GM19099 (cell line): Measurements from ENCODE around the gene AMER2.

Experiments
- POLR2A ChIP-seq: IDR thresholded peaks from 3 replicates; pipeline ENCODE4 v1.6.1; 2011; ENCODE audit warnings: low read depth; ENCODE audit not compliant: insufficient read length; ENCODE audit errors: extremely low read depth

Gene AMER2

DNA sequence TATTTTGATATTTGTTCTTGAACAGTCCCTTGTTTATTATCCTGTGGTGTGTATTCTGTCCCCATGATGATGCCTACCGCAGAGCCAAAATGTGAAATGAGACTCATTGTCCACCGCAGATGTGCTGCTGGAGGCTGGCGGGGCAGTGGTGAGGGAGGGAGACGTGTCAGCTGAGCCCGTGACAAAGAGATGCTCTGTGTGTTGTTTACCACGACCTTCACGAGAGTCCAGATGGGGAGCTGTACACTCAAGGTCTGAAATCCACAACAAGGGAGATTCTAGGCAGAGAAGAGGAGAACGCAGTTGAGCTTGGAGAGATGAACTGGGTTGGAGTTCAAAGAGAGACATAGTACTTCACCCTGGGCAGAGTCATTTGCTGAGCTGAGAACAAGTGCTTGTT, 20.8 kb upstream of the AMER2 start:
- TF ChIP-seq POLR2A = no peak

DNA sequence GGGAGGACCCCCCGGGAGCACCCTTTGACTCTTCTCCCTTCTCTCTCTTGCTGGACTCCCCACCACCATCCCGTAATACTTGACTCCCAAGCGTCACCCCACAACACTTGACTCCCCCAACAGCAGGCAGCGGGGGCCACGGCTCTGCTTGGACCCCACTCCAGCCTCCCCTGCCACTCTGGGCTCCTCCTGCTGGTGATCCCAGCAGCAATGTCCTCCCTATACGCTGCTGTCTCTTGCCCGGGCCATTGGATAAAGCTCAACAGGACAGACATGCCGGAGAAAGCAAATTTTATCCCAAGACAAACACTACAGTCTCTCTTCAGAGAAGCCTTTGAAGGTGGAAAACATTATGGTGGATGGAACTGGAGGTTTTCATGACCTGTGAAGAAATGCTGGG, 20.4 kb upstream of the AMER2 start:
- TF ChIP-seq POLR2A = no peak

DNA sequence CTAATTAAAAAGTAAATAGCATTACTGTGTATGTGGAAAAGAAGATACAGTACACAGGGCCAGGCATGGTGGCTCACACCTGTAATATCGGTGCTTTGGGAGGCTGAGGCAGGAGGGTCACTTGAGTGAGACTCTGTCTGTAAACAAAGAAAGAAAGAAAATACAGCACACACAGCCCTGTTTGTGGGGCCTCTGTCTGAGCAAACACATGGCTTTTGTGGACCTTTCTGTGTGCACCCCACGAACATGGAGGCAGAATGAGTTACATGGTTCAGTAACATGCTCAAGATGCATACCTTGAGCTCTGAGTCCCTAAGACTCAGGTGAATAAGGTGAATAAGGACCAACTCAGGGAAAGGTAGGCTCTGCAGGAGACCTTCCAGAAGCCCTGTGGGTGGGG, 20.0 kb upstream of the AMER2 start:
- TF ChIP-seq POLR2A = no peak

DNA sequence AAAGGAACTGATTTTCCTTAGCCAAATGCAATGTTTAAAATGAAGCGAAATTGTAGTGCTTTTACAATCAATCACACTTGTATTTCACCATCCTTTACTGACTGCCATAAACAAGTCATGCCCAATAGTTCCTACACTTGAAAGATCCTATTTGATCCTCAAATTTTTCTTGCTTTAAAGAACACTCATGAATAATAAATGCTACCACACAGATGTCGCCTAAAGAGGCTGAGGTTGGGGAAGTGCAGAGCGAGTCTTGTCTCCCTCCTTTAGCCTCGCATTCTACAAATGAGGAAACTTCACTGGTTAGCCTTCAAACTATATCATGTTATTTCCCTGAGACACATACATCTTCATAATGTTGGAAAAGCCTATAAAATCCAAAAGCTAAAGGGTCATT, 18.7 kb upstream of the AMER2 start:
- TF ChIP-seq POLR2A = no peak

DNA sequence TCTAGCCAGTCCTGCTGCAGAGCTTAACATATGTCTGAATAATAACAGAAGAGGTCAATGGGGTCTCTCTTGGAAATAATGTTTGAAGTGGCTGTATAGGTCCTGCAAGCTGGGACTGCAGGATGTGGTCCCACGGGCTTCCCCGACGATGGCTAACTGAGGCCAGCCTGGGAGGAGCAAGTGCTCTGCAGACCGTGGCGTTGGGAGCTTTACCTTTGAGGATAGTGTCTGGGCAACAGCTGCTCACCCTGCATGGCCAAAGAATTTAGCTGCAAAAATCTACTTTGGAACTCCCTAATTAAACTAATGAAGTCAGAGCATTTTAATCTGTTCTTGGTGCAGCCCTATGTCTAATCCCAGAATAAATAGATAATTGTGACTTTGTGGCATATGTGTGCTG, 18.2 kb upstream of the AMER2 start:
- no peak for TF ChIP-seq POLR2A

DNA sequence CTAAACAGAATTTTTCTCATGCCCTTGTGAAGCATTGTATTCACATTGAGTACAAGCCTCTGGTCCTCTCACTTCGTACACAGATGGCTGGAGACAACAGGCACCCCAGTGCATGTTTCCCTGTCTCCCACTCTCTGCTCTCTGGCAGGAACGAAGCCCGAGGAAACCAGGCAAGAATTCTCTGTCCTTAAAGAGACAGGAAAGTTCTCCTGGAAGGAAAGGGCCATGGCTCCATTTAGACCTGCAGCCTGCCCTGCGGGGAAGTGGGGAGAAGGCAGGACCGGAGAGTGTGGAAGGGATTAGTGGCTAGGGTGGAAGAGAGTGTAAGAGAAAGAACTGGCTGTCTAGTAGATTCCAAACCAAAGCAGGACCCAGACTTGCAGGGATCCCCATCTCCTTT, 15.5 kb upstream of the AMER2 start:
- TF ChIP-seq POLR2A = no peak

DNA sequence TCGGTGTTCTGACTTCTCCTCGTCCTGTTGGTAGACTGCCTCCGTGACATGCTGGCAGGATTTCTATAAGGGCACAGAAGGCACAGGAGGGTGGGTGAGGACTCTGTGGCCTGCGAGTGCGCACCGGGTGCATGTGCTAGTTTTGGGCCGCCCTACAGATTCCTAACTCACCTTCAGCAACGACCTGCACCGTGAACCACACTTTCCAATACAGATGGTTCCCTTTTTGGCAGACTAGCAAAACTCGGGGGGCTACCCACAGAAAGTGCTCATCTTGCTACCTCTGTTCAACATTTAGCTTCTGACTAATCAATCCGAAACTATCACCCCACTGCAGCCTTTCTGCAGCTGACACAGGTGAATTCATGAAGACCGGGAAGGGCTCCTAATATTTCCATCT, 14.1 kb upstream of the AMER2 start:
- TF ChIP-seq POLR2A = no peak

DNA sequence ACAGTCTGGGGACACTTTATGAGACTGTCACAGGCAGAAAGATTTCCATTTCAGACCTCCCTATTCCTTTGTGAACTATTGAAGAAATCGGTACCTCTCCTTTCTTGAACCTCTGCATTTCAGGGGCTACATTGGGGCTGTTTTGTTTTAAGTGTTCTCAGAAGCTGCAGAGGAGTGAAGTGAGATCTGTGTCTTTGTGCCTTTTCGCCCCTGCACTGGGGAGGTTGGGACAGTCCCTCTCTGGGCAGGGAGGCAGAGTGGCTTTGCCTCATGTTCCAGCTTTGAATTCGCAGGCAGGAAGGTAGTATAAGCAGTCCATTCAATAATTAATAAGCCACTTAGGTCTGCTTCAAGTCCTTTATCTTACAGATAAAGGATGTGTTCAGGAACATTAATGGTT, 9.5 kb upstream of the AMER2 start:
- TF ChIP-seq POLR2A = no peak

DNA sequence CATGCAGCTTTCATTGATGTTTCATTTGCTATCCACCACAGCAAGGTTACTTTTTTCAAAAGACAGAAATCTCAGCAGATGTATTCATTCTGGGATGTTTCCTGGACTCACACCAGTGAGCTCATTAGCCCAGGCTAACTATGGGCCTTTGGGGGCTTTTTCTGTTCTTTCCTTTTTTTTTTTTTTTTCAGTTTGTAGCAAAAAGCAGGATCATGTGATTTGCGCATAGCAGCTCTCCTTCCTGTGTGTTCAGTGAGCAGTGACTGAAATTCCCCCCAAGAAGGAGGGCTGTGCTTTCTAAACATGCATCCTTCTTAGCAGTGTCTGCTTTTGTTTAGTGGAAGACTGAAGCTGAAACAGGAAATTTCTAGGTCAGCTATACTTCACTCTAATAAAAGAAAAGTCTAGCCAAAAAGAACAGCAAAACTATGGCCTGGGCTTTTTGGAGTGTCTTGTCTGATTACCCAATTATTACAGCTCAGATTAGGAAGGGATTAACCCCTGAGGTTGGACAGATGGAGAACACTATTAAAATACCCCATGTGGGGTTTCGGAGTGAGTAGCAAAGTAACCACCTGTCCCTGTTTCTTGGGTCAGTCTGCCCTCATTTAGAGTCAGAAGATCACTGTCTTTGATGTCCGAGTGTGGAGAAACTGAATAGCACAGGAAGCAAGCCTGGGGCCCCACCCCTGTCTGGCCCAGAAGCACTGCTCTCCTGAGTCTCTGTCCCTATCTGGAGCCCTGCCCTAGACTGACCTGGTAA, 8.9 kb upstream of the AMER2 start:
- TF ChIP-seq POLR2A = no peak

DNA sequence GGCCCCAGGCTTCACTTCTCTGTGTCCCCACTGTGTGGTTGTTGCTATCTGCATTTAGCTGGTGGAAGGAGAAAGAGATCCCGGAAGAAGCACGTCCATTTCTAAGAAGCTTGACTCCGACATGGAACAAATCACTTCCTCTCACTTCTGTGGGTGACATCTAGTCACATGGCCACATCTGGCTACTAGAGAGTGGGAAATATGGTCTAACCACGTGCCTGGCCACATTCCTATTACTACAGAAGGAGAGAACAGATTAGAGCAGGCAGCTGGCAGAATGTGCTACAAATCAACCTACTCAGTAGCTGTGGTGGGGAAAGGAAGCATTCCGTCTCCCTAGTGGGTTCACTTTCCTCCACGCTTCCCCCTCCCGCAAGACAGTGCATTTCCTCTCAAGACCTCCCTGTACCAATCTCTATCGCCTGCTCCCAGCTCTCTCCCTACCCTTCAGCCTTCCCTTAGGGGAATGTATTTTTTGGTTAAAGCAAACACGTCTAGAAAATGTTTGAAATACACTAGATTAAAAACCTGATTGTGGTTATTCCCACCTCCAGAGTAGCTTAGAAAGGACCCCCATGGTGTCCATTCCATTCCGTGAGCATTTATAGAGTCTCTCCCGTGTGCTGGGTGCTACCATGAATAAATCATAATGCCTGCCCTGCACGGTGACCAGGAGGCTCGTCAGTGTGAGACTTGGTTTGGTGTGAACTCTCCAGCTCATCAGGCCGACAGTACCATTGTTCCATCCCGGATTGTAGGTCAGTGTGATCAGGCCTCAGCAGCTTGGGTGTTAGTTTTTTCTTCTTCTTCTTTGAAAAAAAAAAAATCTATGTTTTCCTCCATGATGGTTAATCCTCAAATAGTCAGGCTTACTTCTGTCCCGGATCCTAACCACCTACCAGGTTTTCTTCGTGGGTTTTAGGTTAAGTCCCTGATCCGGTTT, 8.0 kb upstream of the AMER2 start:
- TF ChIP-seq POLR2A = no peak

DNA sequence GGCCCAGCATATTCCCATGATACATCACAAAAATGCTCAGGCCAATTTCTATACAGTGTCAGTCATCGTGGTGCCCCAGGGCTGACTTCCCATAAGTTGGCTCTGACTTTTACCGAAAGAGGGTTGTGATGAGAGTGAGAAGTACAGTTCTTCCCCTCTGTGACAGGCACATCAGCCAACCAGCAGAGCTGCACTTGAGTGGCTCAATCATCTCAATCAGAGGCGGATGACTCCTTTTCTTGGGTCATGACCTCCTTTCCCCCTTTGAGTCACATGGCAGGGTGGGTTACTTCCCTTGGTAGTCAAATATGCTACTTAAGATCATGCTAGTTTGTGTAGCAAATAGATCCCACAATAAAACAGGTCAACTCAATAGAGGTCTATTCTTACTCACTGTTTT, 6.9 kb upstream of the AMER2 start:
- TF ChIP-seq POLR2A = no peak

DNA sequence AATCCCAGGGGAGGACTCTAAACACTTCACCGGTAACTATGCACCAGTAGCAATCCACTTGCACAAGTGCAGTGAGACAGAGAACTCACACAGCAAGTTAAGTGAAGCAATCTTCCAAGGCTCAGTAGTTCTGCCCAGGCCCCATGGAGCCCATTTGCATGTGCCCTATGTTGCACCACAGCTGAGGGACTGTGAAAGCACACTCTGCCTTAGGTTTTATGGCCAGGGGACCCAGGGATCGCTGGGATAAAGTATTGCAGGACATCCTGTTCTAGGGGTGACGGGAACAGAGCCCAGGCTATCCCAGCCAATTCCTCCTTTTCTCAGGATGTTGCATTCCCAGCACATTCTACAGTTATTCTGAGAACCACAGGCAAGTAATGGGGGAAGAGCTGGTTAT, 6.0 kb upstream of the AMER2 start:
- no peak for TF ChIP-seq POLR2A

DNA sequence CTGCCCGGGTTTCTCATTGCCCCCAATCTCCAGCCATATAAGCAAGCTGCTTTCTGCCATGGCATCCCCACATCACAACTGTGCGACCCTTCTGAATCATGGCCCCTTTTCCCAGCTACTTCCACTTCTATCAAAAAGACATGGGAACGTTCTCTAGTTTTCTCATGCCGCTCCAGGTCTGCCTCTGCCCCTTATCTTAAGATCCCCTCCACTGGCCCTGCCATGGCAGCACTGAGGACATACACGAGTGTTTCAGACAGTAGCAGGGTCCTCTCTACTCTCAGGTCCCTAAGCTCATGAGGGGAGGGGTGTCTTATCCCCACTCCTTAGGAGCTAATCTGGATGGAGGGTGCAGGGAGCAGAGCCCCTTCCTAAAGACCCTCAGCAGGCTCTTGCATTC, 5.5 kb upstream of the AMER2 start:
- no peak for TF ChIP-seq POLR2A

DNA sequence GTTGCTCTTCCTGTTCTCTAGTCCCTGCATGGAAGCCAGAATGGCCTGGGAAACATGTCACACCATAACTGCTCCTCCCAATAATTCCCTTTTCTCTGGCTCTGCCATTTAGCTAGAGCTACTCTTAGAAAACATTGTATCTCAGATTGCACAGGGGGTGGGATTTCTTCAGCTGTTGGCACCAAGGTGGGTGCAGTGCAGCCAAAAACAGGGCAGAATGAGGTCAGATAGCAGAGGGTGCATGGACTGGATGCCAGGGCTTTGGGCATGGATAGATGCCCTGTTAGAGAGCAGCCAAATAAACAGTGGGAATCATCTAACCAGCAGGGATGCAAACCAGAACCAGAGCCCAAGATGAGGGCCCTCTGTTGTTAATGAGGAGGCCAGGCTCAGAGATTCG, 4.9 kb upstream of the AMER2 start:
- TF ChIP-seq POLR2A = no peak

DNA sequence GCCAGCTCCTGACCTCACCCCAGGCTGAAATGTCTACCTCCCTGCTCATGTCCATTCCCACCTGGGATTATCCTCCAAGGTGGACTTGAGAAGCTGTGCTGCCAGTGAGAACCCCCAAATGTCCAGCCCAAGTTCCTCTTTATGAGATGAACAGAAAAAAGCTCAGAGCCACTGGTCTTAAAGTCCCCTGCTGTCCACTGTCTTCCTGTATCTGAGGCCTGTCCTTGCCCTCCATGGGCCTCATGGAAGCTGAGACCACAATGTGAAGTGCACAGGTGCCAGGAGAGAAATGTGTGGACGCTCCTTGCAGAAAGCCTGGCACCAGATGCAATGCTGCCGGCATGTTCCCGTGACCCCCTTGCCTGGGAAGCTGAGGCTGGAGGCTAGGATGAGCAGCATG, 3.3 kb upstream of the AMER2 start:
- no peak for TF ChIP-seq POLR2A

DNA sequence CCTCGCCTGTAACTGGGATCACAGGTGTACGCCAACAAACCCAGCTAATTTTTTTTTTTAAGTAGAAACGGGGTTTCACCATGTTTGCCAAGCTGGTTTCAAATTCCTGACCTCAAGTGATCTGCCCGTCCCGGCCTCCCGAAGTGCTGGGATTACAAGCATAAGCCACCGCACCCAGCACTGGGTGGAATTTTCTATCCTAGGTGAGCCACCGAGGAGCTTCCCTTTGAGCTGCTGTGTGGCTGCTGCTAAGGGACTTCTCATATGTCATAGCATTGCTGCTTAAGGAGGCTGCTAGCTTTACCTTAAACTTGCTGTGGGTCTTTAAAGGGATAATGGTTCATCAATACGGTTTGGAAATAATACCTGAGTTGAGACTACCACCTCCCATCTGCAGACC, 2.9 kb upstream of the AMER2 start:
- TF ChIP-seq POLR2A = no peak
